NCI-H2196 treated with DMSO at 0.1 percent for 48 hours (cell line): Measurements from ENCODE around the gene ZCCHC14.
"Not testable (repeated sequence)": the region's sequence is repeated elsewhere in the genome, so short reads cannot be mapped to it uniquely, and the experiment has no call there.

Experiments used
- DNase-seq: peaks from one replicate; lab custom pipeline; 2025; ENCODE audit not compliant: unreplicated experiment; lab: John Stamatoyannopoulos, UW

ZCCHC14 gene

DNA sequence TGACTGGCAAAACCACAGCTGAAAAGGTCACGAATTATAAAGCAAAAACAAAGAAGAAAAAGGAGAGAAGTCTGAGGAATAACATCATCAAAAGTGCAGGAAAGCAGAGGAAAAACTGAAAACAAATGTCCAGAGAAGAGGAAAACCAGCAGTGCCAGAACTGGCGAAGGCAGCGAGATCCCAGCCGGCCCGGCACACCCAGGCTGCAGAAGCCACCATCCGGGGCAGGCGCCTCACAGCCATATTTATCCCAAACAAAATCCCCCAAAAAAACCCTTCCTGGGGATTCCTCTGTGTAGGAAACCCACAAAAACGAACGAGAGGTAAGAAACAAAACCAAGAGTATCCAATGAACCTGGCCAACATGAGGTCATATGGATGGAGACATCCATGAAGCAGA lies 10.6 kb downstream of the ZCCHC14 start:
- no peak for DNase-seq

- not testable (repeated sequence) for DNase-seq
Measured at GRCh38 chr16:87481711-87482110, 11.1 kb downstream of the ZCCHC14 start.

DNA sequence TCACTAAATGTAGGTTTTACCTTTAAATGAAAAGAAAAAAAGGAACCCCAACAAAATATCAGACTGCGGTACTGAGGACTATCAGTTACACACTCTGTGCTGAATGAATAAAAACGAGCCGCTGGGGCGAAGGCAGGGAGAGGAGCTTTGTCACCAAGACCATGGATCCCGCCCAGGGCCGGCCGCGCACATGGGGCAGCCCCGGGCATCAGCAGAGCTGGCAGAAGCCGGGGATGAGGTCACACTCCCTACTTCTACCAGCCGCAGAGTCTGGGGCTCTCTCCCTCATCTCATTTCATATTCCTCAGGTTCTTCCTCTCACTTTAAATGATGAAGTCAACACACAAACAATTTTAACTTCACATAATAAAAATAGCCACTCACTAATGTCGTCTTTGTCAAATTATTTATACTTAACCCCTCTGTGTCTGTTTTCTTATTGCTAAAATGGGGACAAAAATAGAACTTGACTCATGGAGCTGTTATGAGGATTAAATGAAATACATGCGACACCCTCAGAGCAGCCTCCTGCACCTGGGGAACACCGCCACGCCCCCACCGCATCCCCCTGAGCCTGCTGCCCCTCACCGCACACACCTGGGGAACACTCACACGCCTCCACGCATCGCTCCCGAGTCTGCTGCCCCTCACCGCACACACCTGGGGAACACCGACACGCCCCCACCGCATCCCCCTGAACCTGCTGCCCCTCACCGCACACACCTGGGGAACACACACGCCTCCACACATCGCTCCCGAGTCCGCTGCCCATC lies 15.4 kb downstream of the ZCCHC14 start:
- not testable (repeated sequence) for DNase-seq

DNA sequence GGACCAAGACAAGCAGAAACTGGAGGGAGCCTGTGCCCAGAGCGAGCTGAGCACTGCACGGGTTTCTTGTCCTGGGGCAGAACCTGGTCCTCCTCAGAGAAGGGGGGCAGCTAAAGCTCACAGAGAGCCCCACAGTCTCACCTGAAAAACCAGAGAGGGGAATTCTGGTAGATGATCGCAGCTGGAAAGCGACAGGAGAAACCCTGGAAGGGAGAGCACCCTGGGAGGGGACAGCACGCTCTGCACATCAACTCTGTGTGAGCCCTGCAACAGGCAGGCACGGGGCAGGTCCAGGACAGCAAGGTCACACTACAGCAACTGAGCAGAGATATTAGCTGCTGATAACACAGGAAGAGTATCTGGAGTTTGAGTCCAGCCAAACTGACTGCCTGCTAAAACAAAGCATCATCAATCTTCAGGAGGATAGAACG lies 18.2 kb downstream of the ZCCHC14 start:
- DNase-seq: no peak

DNA sequence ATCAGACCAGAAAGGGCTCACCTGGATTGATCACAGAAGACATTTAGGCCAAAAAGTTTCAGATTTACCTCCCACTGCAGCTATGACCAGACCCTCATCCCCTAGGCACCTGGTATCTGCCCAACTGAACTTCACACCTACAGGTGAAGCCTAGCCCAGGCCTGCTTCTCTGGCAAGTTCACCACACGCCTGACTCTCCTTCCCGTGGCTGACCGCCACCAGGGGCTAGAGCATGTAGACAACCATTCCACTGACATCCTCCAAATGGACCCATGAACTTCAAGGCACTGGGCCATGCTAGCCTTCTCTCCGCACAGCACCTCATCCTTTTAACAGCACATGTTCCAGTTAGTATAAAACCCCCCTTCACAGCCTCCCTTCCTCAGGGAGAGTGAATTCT lies 18.8 kb downstream of the ZCCHC14 start:
- DNase-seq: no peak

GRCh38 chr16:87472935-87473334 lies 19.9 kb downstream of the ZCCHC14 start:
- DNase-seq: no peak

DNA sequence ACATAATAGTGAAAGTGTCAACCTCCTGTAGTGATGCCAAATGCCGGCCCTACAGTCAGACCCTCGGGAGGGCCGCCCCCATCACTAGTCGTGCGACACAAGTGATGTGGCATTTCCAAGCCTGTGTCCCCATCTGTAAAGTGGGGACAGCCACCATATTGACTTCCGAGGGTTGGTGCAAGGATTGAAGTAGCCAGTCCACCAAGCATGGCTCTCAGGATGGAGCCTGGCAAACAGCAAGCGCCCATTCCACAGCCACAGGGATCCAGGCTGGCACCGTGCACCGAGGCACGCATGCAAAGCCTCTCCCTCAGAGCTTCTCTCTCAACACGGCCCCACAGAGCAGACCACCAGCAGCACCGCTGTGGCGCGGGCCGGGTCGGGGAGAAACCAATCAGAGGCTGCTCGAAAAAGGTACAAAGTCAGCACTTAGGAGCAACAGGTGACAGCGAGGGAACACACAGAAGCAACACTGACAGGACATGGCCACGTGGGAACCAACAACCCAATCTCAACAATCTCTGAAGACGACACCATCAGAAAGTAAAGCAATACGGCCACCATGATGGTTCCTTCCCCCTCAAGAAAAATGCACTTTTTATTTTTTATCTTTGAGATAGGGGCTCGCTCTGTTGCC lies 20.6 kb downstream of the ZCCHC14 start:
- DNase-seq: no peak

DNA sequence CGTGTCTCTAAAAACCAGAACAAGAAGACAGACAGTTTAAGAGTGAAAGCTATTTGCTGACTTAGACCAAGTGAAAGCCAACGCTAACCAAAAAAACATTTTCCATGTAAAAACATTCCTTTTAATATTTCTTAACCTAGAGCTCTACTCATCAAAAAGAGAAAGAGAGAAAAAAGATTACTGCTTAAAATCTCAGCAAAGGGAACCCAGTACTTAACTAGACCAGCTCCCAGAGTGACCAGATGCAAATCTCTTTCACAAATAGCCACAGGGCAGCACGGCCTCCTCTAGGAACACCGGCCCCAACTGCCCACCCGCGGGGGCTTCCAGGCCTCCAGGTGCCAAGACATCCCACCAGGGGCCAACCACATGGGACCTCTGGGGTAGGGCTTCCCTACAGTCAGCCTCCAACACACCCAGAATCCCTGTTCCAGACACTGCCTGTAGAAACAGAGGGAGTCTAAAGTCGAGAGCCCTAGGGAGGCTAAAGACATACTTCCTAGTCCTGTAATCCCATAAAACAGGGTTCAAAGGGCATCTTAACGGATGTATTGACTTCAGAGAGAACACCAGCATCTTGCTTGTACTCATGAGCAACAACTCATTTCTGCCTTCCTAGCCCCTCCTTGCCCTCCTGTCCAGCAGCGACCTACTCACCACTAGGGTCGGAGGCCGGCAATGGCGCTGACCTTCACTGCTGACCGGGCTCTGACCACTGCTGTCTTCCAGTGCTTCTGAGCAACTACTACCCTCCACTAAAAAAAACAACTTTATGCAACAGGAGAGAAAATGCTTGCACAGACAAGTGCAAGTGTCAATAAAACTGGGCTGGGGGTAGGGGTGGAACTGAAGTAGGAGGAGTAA lies 21.3 kb downstream of the ZCCHC14 start:
- DNase-seq: no peak

DNA sequence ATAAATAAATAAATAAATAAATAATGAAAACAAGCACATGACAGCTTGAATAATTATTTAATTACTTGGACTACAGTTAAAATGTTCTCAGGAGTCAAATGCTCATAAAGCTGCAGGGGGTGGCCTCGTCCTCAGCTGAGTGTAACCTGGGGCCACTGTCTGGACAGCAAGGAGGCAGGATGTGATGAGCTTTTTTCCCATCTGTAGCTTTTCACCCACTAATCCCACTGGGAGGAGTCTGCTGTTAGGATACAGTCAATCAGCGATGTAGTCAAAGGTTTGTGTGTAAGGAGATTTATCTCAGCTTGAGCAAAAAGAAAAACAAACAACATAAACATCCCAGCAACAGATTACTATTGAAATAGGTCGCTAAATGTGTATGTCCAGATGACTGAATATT lies 22.5 kb downstream of the ZCCHC14 start:
- no peak for DNase-seq

DNA sequence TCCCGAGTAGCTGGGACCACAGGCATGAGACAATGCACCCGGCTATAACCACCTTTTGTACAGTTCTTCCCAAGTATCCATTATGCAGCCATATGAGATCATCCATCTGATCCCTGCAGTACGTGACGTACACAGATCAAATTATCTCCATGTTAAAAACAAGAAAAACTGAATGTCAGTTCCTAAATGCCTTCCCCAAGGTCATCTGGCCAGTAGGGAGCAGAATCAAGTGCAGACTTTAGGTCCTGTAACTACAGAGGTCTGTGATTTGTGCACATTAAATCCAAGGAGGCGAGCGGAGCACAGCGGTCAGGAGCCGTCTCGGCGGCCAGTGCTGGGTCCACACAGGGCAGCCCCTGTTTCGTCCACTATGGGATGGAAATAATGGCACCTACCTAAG lies 23.7 kb downstream of the ZCCHC14 start:
- DNase-seq: no peak

DNA sequence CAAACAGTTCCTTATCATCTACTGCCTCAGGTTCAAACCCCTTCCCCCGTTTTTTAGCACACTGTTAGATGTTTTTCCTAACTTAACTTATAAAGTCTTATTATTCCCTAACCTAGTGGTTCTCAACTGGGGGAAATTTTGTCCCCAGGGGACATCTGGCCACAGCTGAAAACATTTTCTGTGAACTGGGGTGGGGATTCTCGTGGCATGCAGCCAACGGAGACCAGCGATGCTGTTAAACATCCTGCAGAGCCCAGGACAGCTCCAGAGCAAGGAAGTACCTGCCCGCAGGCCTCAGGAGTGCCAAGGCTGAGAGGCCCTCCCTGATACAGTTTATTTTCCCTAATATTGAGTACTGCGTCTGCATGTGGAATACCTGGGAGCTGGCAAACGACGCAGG lies 24.3 kb downstream of the ZCCHC14 start:
- no peak for DNase-seq

DNA sequence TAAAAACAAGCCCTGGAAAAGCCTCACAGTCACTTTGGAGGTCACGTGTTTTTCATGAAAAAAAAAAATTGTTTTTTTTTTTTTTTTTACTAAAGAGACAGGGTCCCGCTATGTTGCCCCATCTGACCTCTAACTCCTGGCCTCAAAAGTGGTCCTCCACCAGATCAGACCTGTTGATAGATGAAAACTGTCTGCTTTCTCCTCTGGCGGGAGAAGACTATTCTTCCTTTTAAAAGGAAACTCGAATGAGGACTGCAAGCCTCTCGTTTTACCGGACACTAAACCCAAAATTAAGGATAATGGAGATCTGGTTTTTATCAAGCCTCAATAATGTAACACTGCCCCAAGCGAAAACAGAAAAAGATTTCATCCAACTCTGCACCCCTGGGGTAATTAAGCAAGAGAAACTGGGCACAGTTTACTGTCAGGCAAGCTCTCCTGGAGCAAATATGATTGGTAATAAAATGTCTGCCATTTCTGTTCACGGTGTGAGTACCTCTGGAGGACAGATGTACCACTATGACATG lies 25.8 kb downstream of the ZCCHC14 start:
- DNase-seq: no peak

GRCh38 chr16:87465879-87466278 lies 26.9 kb downstream of the ZCCHC14 start:
- DNase-seq: no peak

- DNase-seq: no peak
Measured at GRCh38 chr16:87465306-87465705, 27.5 kb downstream of the ZCCHC14 start.

DNA sequence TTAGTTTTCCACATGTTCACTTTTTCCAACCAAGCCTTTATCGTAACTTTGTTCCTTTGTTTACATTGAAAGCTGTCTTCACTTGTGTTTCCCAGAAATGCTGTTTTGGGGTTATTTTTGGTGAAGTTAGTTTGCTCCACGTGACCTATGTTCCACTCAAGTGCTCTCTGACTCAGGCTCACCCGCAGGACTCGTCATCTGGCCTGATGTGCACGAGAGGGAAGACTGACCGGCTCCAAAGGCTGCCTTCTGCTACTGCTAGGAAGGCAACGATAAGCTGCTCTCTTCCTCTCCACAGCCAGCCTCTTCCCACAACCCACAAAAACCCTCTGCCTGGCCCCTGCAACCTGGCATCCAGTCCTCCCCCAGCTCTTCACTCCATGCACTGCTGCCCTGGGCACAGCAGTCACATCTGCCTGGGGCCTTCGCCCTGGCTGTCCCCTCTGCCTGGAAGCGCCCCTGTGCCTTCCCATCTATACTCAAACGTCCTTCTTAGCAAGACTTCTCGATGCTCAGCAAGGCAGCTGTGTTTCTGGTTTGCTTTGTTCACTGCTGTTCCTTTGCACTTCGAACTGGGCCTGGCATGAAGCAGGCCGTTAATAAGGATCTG lies 28.0 kb downstream of the ZCCHC14 start:
- no peak for DNase-seq

DNA sequence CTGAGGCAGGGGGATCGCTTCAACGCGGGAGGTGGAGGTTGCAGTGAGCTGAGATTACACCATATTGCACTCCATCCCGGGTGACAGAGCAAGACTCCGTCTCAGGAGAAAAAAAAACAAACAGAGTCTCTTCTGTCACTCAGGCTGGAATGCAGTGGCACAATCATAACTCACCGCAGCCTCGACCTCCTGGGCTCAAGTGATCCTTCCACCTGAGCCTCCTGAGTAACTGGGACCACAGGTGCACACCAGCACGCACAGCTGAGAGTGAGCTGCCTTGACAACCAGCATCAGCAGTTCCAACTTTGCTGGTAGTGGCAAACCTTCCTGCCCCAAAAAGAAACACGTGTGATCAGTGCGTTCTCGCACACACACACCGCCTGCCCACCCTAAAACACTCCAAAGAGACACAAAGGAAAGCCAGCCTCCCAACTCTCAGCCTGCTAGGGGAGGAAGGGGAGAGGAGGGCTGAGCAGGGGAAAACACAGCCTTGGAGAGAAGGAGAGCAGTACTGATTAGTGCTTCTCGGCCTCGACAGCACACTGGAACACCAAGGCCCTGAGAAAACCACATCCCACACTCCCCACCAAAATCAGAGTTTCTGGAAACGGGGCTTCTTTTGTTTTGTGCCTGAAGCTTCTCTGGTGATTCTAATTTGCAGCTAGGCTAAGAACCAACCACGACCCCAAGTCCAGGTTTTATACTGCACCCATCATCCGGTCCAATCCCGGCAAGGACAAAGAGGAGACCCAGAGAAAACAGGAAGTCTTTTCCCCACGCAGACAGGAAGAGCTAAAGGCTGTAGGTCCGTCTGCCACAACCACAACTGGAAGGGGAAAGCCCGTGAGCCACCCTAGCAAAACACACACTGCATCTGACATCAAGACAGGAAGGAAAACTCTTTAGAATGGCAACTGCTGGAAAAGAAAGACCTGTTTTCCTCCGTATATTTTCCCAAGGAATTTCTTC lies 28.8 kb downstream of the ZCCHC14 start:
- DNase-seq: no peak

DNA sequence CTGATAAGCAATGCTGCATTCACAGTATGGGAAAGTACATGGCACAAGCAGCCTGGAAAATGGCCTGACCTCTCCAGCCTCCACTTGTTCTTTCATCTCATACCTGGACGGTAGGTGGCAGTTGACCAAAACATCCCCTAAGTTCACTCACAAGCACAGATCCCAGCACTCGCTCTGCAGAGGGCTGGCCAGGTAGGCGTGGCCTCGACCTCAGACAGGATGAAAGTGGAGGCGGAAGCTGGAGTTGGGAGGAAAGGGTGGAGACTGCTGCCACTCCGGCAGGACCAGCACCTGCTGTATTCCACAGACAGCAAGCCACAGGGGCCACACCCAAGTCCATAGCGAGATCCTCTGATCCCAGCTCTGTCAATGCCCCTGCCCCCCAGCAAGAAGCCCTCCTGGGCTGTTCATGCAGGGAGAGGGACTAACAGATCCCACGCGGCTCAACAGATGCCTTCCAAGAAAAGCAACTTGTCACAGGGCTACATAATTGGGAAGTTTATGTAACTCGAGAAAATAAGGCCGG lies 31.3 kb downstream of the ZCCHC14 start:
- peak; percentile 75 for DNase-seq

GRCh38 chr16:87460936-87461335 lies 31.9 kb downstream of the ZCCHC14 start:
- DNase-seq: no peak

GRCh38 chr16:87459833-87460232 lies 33.0 kb downstream of the ZCCHC14 start:
- no peak for DNase-seq

- DNase-seq: no peak
Measured at GRCh38 chr16:87459027-87459426, 33.8 kb downstream of the ZCCHC14 start.
